ENCODE results near the gene P2RY1.
"Not testable (repeated sequence)": the region's sequence is repeated elsewhere in the genome, so short reads cannot be mapped to it uniquely, and the experiment has no call there.

P2RY1 gene

DNA sequence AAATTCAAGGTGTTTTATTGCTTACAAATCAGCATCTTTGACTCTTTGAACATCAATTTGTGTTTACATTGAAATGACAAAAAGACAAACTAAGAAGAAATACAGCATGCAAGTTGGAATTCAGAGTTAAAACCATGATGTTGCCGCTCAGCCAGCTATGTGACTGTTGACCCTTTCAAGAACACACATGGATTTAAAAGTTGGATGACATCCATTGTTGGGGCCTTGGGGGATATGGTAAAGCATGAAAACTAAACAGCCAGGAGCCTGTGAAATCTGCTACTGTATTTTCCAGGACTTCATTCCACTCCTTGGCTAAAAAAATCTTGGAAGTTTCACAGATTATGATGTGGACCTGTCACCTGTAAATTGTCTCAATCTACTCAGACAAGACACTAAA lies 4.6 kb downstream of the P2RY1 start:
- DNase-seq: no peak

DNA sequence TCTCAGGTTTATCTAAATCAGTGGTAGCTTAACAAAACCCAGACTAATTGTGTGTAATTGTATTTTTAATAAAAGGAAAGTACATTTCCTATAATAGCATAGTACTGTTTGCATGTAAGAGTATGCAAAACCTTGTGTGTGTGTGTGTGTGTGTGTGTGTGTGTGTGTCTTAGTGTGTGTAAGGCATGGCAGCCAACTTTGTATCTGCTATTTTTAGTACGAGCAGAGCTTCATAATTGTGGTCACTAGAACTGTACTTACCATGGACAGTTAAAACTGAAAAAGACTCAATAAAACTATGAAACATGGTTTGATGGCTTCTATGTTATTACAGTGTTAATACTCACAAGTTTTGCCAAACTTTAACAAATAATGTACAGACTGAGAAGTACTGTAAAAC lies 6.2 kb downstream of the P2RY1 start:
- DNase-seq: no peak

DNA sequence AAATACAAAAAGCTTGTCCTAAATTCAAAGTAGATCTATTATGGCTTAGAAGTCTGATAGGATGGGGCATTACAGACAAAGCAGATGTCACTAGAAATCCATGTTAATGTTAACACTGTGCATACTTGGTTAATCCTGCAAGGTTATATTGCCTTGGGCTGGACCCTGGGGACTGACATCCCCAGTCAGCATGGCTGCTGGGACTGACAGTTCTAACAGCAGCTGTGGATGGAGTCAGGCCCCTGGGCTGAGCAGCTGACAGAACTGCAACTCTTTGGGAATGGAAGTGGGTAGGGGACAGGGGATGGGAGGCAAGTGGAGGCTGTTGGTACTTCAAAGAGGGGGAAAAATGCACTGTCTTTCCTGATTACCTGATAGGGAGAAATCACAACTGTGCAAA lies 7.5 kb downstream of the P2RY1 start:
- no peak for DNase-seq

DNA sequence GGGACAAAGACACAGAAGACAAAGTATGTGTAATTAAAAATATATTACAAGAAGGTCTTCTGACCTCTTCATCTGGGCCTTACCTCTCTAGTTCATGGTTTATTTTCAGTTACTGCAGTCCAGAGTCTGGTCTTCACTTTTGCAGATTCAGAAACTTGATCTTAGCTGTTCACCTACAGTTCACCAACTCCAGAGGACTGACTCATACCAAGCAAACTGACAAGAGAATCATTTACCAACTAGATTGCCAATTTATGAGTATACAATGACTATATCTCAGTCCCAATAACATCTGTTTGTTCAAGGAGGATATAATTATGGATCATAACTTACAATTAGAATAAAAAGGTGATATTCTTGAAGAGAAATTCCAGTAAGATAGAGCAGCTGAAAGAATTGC lies 9.0 kb downstream of the P2RY1 start:
- DNase-seq: no peak

DNA sequence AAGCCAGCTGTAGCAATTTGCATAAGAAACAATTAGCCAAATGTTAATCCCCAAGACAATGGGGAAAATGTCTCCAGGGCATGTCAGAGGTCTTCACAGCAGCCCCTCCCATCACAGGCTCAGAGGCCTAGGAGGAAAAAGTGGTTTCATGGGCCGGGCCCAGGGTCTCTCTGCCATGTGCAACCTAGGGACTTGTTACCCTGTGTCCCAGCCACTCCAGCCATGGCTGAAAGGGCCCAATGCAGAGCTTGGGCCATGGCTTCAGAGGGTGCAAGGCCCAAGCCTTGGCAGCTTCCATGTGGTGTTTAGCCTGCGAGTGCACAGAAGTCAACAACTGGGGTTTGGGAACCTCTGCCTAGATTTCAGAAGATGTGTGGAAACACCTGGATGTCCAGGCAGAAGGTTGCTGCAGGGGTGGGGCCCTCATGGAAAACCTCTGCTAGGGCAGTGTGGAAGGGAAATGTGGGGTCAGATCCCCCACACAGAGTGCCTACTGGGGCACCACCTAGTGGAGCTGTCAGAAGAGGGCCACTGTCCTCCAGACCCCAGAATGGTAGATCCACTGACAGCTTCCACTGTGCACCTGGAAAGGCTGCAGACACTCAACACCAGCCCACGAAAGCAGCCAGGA lies 11.8 kb downstream of the P2RY1 start:
- DNase-seq: not testable (repeated sequence)

DNA sequence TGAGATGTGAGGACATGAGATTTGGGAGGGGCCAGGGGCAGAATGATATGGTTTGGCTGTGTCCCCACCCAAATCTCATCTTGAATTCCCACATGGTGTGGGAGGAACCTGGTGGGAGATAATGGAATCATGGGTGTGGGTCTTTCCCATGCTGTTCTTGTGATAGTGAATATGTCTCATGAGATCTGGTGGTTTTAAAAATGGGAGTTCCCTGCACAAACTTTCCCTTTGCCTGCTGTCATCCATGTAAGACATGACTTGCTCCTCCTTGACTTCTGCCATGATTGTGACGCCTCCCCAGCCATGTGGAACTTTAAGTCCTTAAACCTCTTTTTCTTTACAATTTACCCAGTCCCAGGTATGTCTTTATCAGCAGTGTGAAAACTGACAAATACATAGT lies 12.7 kb downstream of the P2RY1 start:
- not testable (repeated sequence) for DNase-seq

DNA sequence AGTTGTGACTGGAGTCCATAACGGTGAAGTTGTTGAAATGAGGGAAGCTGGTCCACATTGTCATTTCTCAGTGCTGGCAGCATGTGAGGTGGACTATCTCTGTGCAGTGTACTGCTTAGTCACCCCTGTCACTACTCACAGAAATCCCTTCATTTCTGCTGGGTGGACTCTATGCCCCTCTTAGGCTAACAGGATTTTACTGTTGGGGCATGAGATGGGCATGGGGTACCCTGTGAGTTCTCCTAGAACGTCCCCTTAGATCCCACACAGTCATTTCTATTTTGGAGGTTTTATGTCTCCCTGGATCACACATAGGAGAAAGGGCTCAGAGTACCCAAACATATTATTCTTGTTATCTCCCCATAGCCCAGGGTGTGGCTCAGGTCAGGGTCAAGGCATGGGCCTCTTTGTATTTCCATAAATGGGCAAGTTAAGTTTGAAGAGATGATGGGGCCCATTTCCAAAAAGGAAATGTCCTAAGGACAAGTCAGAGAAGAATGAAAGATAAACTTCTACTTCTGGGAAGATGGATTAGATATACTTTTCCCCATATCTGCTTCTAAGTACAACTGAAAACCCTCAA lies 15.2 kb downstream of the P2RY1 start:
- DNase-seq: no peak

DNA sequence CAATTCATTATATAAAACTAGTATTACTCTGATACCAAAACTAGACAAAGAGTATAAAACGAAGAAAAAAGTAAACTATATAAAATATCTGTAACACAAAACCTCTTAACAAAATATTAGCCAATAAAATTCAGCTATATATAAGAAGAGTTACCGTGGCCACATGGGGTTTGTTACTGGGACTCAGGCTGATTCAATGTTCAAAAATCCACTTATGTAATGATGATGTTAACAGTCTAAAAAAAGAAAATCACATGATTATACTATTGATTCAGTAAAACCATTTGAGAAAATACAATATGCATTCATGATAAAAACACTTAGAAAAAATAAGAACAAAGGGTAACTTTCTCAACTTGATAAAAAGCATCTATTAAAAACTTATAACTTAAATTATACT lies 18.3 kb downstream of the P2RY1 start:
- DNase-seq: no peak

DNA sequence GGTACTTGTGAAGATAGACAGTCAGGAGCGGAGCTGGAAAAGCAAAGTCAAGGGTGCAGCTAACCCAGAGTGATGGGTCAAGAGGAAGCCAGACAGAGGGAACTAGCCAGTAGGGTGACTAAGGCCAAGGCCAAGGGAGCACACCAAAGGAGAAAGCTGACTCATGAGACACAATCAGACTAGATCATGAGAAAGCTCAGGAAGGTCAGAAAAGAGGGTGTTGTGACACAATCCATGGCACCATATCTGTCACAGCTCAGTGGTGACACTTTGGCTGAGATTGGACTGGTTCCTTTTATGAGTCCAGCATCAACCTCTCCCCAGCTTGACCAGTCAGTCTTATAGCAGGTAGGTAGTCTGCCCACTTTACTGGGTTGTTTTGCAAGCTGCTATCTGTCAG lies 22.2 kb downstream of the P2RY1 start:
- DNase-seq: peak; percentile 83 to 96 (median 90)

DNA sequence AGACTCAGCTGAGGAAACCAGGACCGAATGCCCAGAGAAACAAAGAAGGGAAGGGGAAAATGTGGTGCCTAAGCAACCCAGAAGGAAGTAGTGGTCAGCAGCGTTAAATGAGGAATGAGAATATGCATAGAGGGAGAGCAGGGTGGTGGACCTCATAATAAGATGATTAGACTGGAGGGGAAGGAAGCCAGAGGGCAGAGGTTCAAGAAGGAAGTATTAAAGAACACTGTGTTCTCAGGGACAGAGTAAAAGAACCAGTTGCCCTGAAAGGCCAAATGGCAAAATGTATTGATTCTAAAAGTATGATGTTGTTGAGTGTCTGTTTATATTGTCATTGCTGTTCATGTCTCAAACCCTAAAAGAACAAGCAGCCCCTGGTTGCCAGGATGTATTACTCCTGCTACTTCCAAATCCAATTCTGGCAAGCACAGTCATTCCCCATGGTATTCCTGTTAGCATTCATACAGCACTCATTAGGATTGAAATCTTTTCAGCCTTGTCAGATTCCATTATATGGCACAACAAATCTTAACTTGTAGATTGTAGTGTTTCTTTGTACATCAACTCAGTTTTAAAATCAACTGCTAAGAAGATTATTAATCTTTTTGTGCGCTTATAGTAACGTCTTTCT lies 23.4 kb downstream of the P2RY1 start:
- peak; percentile 26 to 65 (median 50) for DNase-seq

DNA sequence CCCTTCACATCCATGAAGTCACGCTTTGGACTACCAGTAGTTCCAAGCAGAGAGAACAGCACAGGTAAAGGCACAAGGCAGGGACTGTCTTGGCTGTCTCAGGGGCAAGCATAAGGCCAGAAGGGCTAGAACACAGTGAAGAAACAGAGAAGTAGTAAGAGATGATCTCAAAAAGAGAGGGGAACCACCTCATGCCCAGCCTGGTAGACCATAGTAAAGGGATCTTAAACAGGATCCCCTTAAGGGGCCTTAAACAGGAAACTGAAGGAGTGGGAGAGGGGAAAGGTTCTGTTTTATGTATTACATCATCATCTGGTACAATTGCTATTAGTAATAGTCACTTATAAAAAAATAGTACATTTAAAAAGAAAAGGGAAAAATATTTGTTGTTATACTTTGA lies 25.8 kb downstream of the P2RY1 start:
- peak; percentile 53 to 87 (median 79) for DNase-seq

DNA sequence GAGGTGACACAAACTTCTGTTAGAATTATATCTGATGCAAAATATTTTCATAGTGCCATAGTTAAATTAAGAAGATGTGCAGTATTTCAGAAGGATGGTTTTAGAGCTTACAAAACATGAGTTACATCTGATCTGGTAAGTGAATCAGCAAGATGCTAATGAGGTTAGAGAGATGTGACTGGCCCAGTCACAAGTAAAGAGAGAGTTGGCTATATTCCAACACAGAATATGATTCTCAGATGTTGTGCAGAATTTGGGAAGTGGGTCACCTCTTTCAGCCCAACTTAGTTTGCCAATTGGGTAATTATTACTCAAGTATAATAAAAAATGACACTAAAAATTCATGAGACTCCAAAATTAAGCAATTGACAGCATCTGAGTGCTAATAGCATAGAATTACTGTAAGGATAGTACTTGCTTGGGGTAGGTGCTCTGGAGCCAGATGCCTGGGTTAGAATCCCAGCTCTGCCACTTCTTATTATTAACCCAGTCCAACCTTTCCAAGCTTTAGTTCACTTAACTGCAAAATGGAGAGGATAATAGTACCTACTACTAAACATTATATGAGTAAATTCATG lies 30.8 kb downstream of the P2RY1 start:
- peak; percentile 61 to 94 (median 81) for DNase-seq

DNA sequence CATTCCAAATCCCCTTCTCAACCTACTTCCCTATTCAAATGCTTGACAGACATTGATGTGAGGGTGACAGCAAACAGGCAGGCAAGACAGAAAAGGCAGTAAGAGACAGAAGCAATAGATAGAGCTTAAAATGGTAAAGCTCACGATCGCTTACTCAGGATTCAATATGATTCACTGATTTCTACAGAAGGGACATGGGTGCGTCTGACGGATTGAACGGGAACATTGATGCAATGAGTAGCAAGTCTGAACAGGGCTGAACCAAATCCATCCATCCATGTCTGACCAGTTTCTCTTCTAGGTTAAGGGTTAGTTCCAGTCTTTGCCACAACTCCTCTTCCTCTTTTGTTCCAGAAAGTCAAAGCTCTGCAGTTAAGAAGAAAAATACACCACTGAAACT lies 35.1 kb downstream of the P2RY1 start:
- peak; percentile 71 to 91 (median 76) for DNase-seq

DNA sequence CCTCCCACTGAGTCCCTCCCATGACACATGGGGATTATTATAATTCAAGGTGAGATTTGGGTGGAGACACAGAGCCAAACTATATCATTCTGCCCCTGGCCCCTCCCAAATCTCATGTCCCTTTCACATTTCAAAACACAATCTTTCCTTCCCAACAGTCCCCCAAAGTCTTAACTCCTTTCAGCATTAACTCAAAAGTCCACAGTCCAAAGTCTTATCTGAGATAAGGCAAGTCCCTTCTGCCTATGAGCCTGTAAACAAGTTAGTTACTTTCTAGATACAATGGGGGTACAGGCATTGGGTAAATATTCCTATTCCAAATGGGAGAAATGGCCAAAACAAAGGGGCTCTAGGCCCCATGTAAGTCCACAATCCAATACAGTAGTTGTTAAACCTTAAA lies 38.4 kb downstream of the P2RY1 start:
- DNase-seq: not testable (repeated sequence)

DNA sequence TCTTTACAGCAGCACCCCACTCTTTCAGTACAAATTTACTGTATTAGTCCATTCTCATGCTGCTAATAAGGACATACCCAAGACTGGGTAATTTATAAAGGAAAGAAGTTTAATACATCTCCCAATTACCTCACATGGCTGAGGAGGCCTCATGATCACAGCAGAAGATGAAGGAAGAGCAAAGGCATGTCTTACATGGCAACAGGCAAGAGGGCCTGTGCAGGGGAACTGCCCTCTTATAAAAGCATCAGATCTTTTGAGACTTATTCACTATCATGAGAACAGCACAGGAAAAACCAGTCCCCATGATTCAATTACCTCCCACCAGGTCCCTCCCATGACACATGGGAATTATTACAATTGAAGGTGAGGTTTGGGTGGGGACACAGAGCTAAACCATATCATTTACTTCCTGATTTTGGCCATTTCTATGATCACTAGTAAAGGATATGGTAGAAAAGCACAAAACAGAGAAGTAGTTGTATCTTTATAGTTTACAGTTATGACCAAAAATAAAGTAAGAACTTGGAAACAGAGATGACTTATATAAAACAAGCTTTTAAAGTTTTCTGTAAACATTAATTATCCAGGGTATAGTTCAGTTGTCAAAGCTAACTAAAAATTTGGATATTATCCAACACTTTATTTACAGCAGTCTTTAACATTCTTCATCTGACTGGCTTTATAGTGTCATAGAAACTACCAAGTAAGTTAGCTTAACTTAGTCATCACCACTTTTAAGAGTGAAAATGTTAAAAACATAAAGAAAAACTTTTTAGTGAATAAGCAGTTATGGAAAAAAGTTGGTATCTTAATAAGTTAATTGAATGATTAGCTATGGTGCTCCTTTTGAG lies 40.2 kb downstream of the P2RY1 start:
- peak in 1 of 4 experiments; percentile 26 for DNase-seq

DNA sequence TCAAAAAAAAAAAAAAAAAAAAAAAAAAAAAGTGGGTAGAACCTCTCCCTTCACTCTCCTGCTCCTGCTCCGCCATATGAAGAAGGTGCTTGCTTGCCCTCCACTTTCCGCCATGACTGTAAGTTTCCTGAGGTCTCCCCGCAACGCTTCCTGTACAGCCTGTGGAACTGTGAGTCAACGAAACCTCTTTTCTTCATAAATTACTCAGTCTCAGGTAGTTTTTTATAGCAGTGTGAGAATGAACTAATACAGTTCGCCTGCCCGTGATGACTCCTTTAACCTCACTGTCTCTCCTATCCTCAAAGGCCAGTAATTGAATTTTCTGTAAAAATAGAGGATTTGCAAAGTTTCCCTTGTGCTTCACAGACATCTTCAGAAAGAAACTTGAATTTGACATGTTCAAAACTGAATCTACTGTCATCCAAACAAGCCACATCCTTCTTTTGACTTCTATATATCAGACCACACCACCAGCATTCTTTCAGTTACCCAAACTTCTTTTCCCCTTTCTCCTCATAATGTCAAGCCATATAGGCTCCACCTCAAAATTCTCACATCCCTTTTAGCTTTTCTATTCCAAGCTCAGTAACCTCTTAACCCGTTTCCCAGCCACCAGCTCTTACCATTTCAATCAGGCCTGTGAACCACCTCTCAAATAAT lies 44.3 kb downstream of the P2RY1 start:
- DNase-seq: no peak

DNA sequence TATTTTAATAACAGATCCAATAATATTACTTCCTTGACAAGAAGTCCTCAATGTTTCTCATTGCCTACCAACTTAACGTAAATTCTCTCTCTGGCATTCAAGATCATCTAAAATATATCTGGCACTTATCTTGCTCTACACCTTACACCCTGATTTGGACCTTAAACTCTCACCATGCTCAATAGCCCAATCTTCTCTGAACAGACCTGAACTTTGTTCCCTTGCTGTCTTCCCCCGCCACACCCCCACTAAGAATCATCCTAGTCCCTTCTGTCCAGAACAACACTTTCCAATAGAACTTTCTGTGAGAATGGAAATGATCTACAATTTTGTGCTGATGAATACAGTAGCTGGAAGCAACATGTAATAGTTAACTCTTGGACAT lies 44.9 kb downstream of the P2RY1 start:
- DNase-seq: no peak

DNA sequence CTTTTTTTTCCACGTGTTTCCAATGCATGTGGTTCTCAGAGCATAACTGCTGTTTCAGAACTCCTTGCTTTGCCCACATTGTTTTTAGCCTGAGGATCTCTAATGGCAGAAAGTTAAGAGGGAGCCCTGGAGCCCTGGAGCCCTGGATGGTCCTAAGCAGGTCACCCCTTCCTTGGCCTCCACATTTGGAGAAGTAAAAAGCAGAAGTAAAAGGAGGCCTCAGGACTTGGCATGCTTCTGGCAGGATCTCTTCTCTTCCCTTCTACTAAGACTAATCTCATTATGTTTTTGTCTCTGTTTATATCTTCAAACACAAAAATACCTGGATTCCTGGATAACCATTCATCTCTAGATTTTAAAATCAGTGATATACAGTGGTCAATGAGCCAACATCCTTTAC lies 50.1 kb downstream of the P2RY1 start:
- peak; percentile 44 to 72 (median 66) for DNase-seq
